COLO668 (cell line): Measurements from ENCODE around the gene NXF1.

Source experiments
- DNase-seq: peaks from one replicate; lab custom pipeline; 2025; ENCODE audit not compliant: unreplicated experiment; lab: John Stamatoyannopoulos, UW

Gene NXF1

GRCh38 chr11:62747475-62748160 lies 57.6 kb downstream of the NXF1 start:
- DNase-seq, result no peak
